Esophagus muscularis mucosa (tissue), 4 donors: ENCODE results near the gene SCNN1B. TPM values are rescaled to one million over a fixed set of nuclear protein-coding genes. Genes with fewer than 3 reads are reported as not detected.

ENCODE experiments used
- DNase-seq: peaks from one replicate; pipeline ENCODE4 v3.0.0-alpha.2; 2017; ENCODE audit errors: extremely low spot score
- H3K27ac ChIP-seq, 4 donors: fragments of 200-600 bp; sonication (generic); replicated peaks in 1 of 4; 1 replicate in 3 of 4; 2 replicates in 1 of 4; pipeline ENCODE4 v1.5.1; 2016 to 2019; ENCODE audit warnings: mild to moderate bottlenecking in 1 of 4
- H3K27me3 ChIP-seq, 4 donors: fragments of 200-600 bp; sonication (generic); one replicate each; pipeline versions ENCODE4 v1.5.1 to v1.6.0; 2016 to 2019
- H3K36me3 ChIP-seq, 4 donors: fragments of 200-600 bp; sonication (generic); one replicate each; pipeline ENCODE4 v1.5.1; 2016 to 2019
- H3K4me1 ChIP-seq, 4 donors: fragments of 200-600 bp; sonication (generic); one replicate each; pipeline ENCODE4 v1.5.1; 2016 to 2019
- H3K4me3 ChIP-seq, 4 donors: fragments of 200-600 bp; sonication (generic); 1 replicate in 2 of 4; 2 replicates in 2 of 4; pipeline ENCODE4 v1.5.1; 2016 to 2019; ENCODE audit warnings: mild to moderate bottlenecking in 4 of 4, moderate library complexity in 1 of 4
- H3K9me3 ChIP-seq, 4 donors: fragments of 200-600 bp; sonication (generic); 1 replicate in 3 of 4; 2 replicates in 1 of 4; pipeline ENCODE4 v1.5.1; 2016 to 2019
- EP300 ChIP-seq: sonication (generic); formaldehyde crosslinking; IDR thresholded peaks from one replicate; pipeline ENCODE4 v1.6.1; 2017; ENCODE audit warnings: antibody characterized with exemption
- POLR2A ChIP-seq: fragments of 450-650 bp; IDR thresholded peaks from one replicate; pipeline ENCODE4 v1.6.1; 2017; ENCODE audit warnings: antibody characterized with exemption, moderate library complexity, mild to moderate bottlenecking, low read depth
- POLR2AphosphoS5 ChIP-seq, 2 donors: sonication (generic); formaldehyde crosslinking; IDR thresholded peaks; one replicate each; pipeline ENCODE4 v1.6.1; 2017; ENCODE audit warnings: antibody characterized with exemption in 2 of 2
- WGBS: methylation state at CpG from one replicate; pipeline ENCODE4 v1.1.5; 2018; 5-methylcytosine and 5-hydroxymethylcytosine counted together
- intact Hi-C: fragments of 100-400 bp; cut with DNase I; formaldehyde crosslinking; loops from one replicate; pipeline ENCODE4 v1.15.1; 2023
- total RNA-seq, 4 donors: library from RNA; depleted of rRNA; stranded (reverse); fragments of >200 nt; gene quantifications; one replicate each; pipeline versions ENCODE4 v1.1.0 to v1.2.1, GENCODE V29; 2016
- TF ChIP-seq, protein P1 (sequence below), 3 experiments: fragments of 200-600 bp in 2 of 3; fragments of 450-650 bp in 1 of 3; sonication (generic) in 2 of 3; IDR thresholded peaks; one replicate each; pipeline ENCODE4 v1.5.1; 2017 to 2019; ENCODE audit warnings: antibody characterized with exemption in 3 of 3, mild to moderate bottlenecking in 2 of 3, moderate library complexity in 1 of 3

SCNN1B gene
- total RNA-seq, 4 donors from 2014 or later: 1.2 to 4.2 (median 4.0) TPM

- peaks cover 0 to 21% (median 0%) of the 10 kb centered on the region in 4 donors for H3K27me3 ChIP-seq
- H3K9me3 ChIP-seq: no peaks in the 10 kb centered on the region
- TF ChIP-seq EP300 (no peak), POLR2A (no peak), POLR2AphosphoS5 (IDR thresholded peaks at IDR 0.05) (no peak)
- TF ChIP-seq, protein P1, sequence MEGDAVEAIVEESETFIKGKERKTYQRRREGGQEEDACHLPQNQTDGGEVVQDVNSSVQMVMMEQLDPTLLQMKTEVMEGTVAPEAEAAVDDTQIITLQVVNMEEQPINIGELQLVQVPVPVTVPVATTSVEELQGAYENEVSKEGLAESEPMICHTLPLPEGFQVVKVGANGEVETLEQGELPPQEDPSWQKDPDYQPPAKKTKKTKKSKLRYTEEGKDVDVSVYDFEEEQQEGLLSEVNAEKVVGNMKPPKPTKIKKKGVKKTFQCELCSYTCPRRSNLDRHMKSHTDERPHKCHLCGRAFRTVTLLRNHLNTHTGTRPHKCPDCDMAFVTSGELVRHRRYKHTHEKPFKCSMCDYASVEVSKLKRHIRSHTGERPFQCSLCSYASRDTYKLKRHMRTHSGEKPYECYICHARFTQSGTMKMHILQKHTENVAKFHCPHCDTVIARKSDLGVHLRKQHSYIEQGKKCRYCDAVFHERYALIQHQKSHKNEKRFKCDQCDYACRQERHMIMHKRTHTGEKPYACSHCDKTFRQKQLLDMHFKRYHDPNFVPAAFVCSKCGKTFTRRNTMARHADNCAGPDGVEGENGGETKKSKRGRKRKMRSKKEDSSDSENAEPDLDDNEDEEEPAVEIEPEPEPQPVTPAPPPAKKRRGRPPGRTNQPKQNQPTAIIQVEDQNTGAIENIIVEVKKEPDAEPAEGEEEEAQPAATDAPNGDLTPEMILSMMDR (IDR thresholded peaks at IDR 0.05): no peak
- 58% methylated on average over 1 of the region's 1 CpG for WGBS
- no peak overlapping the region for H3K27ac ChIP-seq
- DNase-seq: no peak
- H3K4me1 ChIP-seq: peaks cover 0 to 7% (median 3%) of the 10 kb centered on the region in 4 donors
- no peak overlapping the region for H3K4me3 ChIP-seq
- no peaks in the 10 kb centered on the region for H3K36me3 ChIP-seq
- intact Hi-C loops: loop anchor here (5.0 kb wide), 1 partner anchor 53 kb away; no protein-coding TSS in a partner anchor
Measured at GRCh38 chr16:23324727-23325126, 22.6 kb downstream of the SCNN1B start.

- TF ChIP-seq POLR2A (no peak), POLR2AphosphoS5 (IDR thresholded peaks at IDR 0.05) (no peak), EP300 (no peak)
- TF ChIP-seq, protein P1 (IDR thresholded peaks at IDR 0.05): no peak
- no peak overlapping the region for H3K27ac ChIP-seq
- no peak for DNase-seq
- H3K4me1 ChIP-seq: peaks cover 0 to 7% (median 3%) of the 10 kb centered on the region in 4 donors
- intact Hi-C loops: loop anchor here (5.0 kb wide), 1 partner anchor 49 kb away; no protein-coding TSS in a partner anchor
- no peak overlapping the region for H3K4me3 ChIP-seq
- 71% methylated on average over 4 of the region's 4 CpGs for WGBS
- no peaks in the 10 kb centered on the region for H3K36me3 ChIP-seq
- peaks cover 0 to 14% (median 0%) of the 10 kb centered on the region in 4 donors for H3K27me3 ChIP-seq
- no peaks in the 10 kb centered on the region for H3K9me3 ChIP-seq
Measured at GRCh38 chr16:23327836-23328235, 25.7 kb downstream of the SCNN1B start.

GRCh38 chr16:23330161-23330560, 28.1 kb downstream of the SCNN1B start:
- Histone ChIP-seq H3K27ac (no peak overlapping the region), H3K36me3 (no peaks in the 10 kb centered on the region), H3K27me3 (peaks cover 0 to 14% (median 0%) of the 10 kb centered on the region in 4 donors), H3K4me1 (no peaks in the 10 kb centered on the region), H3K9me3 (no peaks in the 10 kb centered on the region), H3K4me3 (no peak overlapping the region)
- intact Hi-C loops: no loop called here
- WGBS: 72% methylated on average over 6 of the region's 8 CpGs
- TF ChIP-seq, protein P1 (IDR thresholded peaks at IDR 0.05): no peak
- TF ChIP-seq POLR2AphosphoS5 (IDR thresholded peaks at IDR 0.05): no peak
- TF ChIP-seq POLR2A: no peak
- no peak for TF ChIP-seq EP300
- no peak for DNase-seq

DNA sequence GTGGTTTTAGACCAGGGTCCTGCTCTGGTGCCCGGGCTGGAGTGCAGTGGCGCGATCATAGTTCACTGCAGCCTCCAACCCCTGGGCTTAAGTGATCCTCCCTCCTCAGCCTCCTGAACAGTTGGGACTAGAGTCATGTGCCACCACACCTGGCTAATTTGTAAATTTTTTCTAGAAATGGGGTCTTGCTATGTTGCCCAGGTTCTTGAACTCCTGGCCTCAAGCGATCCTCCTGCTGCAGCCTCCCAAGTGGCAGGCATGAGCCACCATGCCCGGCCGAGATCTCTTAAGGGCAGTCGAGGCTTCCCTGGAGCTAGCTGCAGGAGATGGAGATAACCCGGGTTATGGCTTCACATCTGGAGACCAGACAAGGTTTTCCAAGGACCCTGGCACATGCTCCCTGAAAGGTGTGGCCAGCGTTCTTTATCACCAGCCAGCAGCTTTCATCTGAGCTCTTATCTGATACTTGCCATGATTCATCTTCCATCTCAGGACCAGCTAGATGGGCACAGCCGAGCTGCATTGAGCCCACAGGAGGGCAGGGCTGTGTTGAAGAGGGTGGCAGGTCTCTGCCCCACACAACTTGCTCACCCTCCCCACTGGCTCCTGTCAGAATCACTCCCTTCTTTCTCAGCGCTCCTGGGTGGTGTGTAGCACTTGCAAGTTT, 28.6 kb downstream of the SCNN1B start:
- H3K4me3 ChIP-seq: no peak overlapping the region
- H3K4me1 ChIP-seq: no peaks in the 10 kb centered on the region
- peaks cover 0 to 15% (median 0%) of the 10 kb centered on the region in 4 donors for H3K27me3 ChIP-seq
- H3K9me3 ChIP-seq: no peaks in the 10 kb centered on the region
- no peaks in the 10 kb centered on the region for H3K36me3 ChIP-seq
- H3K27ac ChIP-seq: no peak overlapping the region
- DNase-seq: no peak
- TF ChIP-seq POLR2AphosphoS5 (IDR thresholded peaks at IDR 0.05) (no peak), POLR2A (no peak), EP300 (no peak)
- TF ChIP-seq, protein P1 (IDR thresholded peaks at IDR 0.05): no peak
- intact Hi-C loops: no loop called here
- WGBS: 70% methylated on average over 11 of the region's 11 CpGs
